HG03196 (cell line): ENCODE data around the gene TCEANC.
A peak's percentile ranks its signal among the peaks of the same experiment; 100 is the strongest.

ENCODE experiments used
- ATAC-seq: cut with Tn5 transposase; IDR thresholded peaks from one replicate; pipeline ENCODE4 v1.9.1; 2021; ENCODE audit not compliant: unreplicated experiment

Gene TCEANC

DNA sequence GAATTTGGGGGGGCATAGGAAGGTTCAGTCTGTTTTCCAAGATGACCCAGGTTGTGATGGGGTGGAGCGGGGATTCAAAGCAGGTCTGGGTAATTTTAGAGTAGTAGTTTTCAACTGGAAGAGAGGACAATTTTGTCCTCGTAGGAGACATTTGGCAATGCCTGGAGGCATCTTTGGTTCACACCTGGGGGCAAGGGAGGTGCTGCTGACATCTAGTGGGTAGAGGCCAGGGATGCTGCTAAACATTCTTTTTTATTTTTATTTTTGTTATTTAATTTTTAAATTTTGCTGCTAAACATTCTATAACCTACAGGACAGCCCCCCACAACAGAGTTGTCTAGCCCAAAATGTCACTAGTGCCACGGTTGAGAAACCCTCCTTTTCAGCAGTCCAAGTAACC lies 37.9 kb downstream of the TCEANC start:
- ATAC-seq = no peak

DNA sequence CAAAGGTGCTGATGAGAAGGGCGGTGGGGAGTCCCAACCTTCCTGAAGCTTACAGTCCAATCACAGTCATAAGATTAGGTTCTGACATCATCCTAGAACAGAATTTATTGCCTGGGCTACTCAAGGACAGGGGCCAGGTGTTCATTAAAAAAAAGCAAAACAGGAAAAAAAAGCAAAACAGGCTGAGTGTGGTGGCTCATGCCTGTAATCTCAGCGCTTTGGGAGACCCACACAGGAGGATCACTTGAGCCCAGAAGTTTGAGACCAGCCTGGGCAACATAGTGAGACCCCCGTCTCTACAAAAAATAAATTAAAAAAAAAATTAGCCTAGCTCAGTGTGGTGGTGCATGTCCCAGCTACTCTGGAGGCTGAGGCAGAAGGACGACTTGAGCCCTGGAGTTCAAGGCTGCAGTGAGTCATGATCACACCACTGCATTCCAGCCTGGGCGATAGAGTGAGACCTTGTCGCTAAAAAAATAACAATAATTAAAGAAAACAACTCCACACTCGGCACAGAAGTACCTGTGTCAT lies 39.0 kb downstream of the TCEANC start:
- ATAC-seq = no peak

DNA sequence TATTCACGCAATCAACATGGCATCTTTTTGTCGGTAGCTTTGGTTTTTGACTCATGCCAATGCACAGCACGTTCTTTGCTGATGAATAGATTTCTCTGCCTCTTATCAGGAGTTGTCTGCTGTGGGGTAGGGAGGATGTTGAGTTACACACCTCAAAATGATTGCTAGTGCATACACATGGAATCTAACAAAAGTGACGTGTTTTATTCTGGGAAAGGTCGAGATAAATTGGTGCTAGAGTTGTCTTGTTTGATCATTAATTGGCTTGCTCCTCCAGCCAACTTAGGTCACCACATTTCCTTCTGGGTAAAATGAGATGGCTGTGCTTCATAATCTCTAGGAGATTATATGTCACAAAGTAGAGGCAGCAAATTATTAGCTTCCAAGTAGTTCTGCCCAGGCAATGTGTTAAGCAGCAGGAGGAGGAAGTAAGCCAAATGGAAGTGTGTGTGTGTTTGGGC lies 39.9 kb downstream of the TCEANC start:
- no peak for ATAC-seq

DNA sequence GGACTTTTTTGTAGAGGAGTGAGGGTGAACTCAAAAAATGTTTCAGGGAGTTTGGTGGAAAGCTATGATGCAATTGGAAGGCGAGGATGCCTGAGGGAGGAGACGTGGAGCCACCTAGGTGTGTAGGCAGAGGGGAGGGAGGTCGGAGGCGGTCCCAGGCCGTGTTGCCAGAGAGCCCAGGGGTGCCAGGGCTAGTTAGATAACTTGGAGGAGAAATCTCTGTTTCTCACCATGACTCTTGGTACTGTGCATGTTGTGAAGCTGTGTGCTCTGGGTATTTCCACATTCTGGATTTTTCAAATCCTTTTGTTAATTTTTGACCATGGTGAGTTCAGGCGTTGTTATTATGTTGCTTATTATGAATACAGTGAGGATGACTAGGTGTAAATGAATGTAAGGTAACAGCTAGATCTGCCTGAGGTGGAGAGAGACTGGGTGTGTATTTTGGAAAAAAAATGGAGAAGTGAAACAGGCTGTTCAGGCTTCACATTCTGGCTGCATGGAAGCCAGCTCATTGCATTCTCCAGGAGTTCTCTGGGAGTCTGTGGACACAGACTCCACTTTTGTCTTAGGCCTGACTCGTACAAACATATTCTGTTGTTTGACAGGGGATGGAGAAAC lies 40.5 kb downstream of the TCEANC start:
- ATAC-seq = no peak

DNA sequence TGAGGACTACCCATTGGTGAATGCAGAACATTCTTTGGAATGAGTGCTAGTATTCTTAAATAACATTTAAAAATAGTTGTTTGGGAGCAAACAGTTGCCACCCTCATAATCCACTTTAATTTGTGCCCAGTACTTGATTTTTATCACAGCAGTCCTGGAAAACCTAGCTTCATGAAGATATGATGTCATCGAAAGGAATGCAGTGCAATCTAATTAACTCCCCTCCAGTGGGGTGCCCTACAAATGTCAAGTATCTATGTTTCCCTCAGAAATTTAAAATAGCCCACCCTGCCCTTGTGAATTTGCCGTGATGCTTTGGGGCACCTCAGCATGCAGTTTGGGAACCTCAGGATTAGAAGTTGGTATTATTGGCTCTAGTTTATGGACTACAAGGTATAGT lies 41.4 kb downstream of the TCEANC start:
- no peak for ATAC-seq

DNA sequence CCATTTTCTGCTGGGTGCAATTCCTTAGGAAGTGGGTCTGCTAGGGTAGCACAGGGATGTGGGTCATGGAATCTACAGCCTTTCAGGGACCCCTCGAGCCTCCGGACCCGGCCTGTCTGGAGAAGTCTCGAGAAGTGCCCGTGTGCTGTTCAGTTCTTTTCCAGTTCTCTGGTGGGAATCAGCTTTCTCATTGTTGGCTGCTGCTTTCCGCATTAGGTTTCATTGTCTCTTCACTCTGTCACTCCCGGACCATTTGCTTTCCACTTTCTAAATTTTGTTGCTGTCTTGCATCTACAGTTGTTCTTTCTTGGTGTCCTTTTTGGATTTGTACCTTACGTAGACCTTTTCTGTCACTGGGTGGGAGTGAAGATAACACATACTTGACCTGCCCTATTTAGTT lies 42.0 kb downstream of the TCEANC start:
- ATAC-seq = no peak

DNA sequence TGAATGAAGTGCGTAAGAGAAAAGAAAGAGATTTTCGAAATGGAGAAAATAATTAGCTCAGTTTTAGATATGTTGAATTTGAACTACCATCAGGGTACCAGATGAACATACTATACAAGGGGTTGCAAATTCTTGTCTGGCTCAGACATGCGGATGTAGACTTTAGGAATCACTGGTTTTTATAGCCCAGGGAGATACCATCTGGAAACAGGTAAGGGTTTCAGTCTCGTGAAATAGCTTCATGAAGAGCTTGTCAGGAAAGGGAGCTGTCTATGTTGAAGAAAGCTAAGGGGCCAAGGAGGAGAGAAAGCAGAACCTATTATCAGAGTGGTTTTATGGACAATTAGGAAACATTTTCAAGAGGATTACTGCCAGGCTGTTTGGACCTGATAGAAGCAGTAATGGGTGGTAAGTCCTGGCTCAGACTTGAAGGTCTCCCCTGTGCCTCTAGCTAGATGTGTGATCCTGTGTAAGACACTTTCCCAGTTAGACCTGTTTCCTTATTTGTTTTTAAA lies 42.7 kb downstream of the TCEANC start:
- no peak for ATAC-seq

DNA sequence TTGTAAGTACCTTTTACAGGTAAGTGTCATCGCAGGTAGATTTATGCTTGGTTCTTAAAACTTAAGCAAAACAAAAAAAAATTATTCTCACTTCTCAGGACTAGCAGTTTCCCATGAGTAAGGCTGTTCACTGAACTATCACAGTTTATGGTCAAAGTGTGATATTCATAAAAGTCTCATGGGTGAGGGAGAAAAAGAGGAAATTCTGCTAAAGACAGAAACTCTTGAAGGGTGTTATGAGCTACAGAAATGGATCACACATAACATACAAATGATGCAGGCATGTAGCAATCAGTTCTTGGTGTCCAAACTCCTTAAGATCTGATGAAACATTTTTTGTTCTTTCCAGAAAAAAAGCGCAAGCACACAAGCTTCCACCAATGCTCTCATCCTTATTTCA lies 44.5 kb downstream of the TCEANC start:
- peak; percentile 56 for ATAC-seq

DNA sequence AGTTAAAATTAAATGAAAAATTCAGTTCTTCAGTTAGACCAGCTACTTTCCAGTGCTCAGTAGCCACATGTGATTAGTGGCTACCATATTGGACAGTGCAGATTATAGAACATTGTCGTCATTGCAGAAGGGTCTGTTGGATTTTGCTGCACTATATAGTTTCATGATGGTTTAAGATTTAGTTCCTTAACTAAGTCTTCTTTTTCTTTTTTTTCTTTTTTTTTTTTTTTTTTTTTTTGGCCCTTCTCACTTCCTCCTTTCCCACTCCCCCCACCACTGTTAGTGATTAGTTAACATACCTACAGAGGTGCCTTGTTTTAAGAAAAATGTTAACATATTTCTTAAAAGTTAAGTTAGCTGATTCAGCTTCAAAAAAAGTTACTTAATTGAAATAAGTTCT lies 45.0 kb downstream of the TCEANC start:
- no peak for ATAC-seq

DNA sequence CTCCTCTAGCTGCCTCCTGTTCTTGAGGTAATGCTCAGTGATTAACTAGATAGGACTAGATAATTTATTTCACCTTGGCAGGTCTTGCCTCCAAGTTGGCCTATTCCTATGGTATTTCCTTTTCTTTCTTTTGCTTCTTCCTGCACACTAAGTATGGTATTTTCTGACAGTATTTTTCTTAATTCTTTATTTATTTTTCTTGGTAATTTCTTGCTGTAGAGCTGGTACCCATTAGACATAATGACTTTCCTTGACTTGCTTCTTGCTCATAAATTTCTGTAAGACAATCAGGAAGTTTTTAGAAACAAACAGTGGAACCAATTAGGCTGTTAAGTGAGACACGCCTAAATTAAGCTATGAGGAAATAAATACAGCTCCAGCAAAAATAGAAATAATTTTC lies 45.5 kb downstream of the TCEANC start:
- ATAC-seq = no peak

DNA sequence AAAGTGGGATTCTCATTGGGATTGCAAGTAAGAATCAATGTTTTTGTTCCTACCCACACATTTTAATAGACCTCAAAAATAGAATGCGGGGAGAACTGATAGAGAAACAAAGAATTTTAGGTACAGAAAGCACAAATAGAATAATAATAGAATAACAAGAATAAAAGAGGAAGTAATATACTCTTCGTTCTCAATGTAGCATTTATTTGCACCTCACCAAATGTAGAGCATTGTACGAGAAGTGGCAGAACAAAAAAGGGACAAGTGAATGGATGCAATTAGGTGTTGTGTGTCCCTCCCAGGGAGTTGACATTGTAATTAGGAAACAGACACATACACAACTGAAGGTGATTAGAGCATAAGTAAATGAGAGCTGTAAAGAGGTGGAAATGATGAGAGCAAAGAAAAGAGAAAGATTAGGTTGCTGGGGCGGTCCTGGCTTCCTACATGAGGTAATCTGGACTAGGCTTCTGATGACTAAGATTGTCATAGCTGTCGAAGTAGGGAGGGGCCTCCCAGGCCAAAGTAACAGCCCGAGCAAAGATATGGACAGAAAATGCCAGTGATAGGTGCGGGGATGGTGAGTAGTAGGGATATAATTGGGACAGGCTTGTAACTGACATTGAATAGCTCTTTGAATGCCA lies 46.4 kb downstream of the TCEANC start:
- no peak for ATAC-seq

DNA sequence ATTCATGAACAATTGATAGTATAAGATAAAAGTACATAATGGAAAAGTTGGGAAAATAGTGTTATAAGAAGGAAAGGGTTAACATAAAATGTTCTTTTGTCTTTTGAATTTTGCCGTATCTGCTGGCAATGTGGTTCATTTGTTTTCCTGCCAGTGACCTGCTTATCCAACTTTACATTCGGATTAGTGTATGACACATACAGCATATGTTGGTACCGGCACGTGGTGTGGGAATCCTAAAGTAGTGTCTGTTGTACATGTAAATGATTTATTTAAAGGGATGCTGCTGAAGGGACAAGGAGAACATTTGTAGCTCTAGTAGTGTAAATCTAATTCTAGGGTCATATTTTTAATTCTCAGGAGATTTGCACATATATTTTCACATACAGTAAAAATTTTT lies 47.4 kb downstream of the TCEANC start:
- ATAC-seq = no peak

DNA sequence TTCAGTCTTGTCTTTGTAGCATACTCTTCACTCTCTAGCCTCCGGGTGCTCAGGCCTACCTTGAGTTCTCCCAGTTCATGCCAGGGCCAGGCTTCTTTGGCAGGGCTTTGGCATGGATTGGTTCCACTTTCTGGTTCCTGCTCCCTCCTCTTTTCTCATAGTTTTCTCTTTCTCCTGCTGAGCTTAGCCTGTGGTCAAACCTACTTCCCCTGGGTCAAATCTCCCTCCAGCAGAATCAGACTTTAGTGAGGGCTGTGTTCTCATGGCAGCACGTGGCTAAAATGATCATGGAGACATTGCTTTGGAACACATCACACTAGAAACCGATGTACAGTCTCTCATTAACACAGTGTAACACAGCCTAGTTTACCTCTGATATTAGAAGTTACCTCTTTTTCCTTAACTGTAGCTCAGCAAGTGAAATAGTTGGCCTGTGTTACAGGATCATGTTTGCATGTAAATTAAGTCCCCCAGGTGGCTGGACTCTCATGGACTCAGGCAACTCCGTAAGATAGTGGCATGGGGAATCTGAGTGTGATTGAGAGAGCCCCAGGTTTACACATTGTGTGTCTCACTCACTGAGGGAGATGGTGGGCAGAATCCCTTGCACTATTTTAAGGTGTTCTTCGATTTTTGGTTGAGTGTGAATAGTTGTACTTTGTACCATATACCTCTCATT lies 49.3 kb downstream of the TCEANC start:
- ATAC-seq = no peak

DNA sequence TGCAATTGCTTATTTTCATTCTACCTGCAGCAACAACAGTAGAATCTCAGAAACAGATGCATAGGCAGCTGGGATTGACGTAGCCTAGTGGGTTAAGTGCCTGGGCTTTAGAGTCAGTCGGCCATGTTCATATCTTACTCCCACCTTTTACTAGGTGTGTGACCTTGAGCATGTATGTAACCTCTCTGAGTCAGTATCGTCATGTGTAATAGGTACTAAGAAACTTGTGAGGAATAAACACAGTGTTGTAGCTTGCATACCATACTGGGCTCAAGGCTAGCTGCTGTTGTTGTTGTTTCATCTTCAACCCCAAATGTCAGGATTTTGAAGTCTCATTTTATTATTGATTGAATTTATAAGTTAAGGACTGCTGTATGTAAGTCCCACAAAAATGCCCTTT lies 50.2 kb downstream of the TCEANC start:
- ATAC-seq = no peak

DNA sequence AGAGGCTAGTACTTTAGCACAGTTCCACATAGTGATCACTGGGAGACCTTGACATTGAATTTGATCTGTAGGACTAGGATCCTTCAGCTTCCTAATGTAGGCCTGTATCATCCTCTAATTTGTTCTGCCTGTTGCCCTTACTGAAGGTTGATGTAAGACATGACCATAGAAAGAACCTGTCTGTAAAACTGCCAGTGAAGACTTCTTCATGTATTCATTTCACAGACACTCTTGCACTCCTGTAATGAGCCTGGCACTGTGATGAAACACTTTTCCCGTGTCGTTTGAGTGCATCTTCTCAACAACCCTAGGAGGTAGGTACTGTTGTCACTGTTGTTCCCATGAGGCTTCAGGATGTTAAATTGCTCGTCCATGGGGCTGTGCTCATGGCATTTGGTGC lies 50.6 kb downstream of the TCEANC start:
- ATAC-seq = no peak

DNA sequence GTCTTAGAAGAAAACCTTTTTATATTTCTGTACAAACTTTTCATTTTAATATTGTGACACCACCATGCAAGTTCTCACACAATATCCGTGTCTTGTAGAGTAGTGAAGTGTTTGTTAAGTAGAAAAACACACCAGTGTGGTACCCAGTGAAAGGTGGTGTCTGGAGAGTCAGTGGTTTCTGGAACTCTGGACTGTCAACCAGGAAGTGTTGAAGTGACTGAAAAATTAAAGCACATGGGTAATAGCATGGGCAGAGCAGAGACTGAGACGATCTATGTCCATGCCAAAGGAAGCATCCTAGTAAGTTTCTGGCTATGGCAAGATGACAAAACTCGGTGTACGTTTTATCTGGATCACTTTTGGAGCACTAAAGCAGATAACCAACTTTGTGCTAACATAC lies 58.2 kb downstream of the TCEANC start:
- ATAC-seq = no peak
